Activated T-helper 1 cell treated with Interleukin-2 at 50 U/mL for 16 hours (primary cell): ENCODE data around the gene CLASP1.
"Not testable (repeated sequence)": the region's sequence is repeated elsewhere in the genome, so short reads cannot be mapped to it uniquely, and the experiment has no call there.

Source experiments
- DNase-seq: peaks from one replicate; pipeline ENCODE4 v3.0.0-alpha.2; 2020; ENCODE audit warnings: low read depth

The CLASP1 gene

GRCh38 chr2:121504316-121504715 lies 144.9 kb downstream of the CLASP1 start:
- no peak for DNase-seq

- no peak for DNase-seq
These were observed 146.5 kb downstream of the CLASP1 start for GRCh38 chr2:121502781-121503180.

GRCh38 chr2:121502246-121502645 lies 147.0 kb downstream of the CLASP1 start:
- DNase-seq: no peak

GRCh38 chr2:121501554-121501953 lies 147.7 kb downstream of the CLASP1 start:
- no peak for DNase-seq

GRCh38 chr2:121501031-121501430 lies 148.2 kb downstream of the CLASP1 start:
- no peak for DNase-seq

GRCh38 chr2:121498731-121499130 lies 150.5 kb downstream of the CLASP1 start:
- DNase-seq: no peak

- no peak for DNase-seq
These were observed 156.9 kb downstream of the CLASP1 start for GRCh38 chr2:121492409-121492808.

GRCh38 chr2:121491518-121491917 lies 157.7 kb downstream of the CLASP1 start:
- DNase-seq: no peak

GRCh38 chr2:121490584-121491133 lies 158.6 kb downstream of the CLASP1 start:
- no peak for DNase-seq

GRCh38 chr2:121489911-121490583 lies 159.2 kb downstream of the CLASP1 start:
- DNase-seq: no peak

GRCh38 chr2:121489284-121489683 lies 160.0 kb downstream of the CLASP1 start:
- DNase-seq: no peak

- DNase-seq: no peak
These were observed 163.0 kb downstream of the CLASP1 start for GRCh38 chr2:121486191-121486790.

GRCh38 chr2:121485039-121485438 lies 164.2 kb downstream of the CLASP1 start:
- DNase-seq: no peak

GRCh38 chr2:121483846-121484245 lies 165.4 kb downstream of the CLASP1 start:
- no peak for DNase-seq

- DNase-seq: no peak
These were observed 166.2 kb downstream of the CLASP1 start for GRCh38 chr2:121483021-121483420.

- no peak for DNase-seq
These were observed 168.4 kb downstream of the CLASP1 start for GRCh38 chr2:121480826-121481225.

- no peak for DNase-seq
These were observed 169.3 kb downstream of the CLASP1 start for GRCh38 chr2:121479882-121480522.

GRCh38 chr2:121478996-121479745 lies 170.1 kb downstream of the CLASP1 start:
- no peak for DNase-seq

GRCh38 chr2:121478358-121478995 lies 170.8 kb downstream of the CLASP1 start:
- not testable (repeated sequence) for DNase-seq

GRCh38 chr2:121476684-121477083 lies 172.6 kb downstream of the CLASP1 start:
- DNase-seq: no peak

- no peak for DNase-seq
These were observed 173.3 kb downstream of the CLASP1 start for GRCh38 chr2:121475811-121476571.
